Retina (tissue), 1 donor: ENCODE measurements around the gene SEC14L1.

Experiments used
- DNase-seq: peaks from one replicate; pipeline ENCODE4 v3.0.0-alpha.2; 2016

The SEC14L1 gene

DNA sequence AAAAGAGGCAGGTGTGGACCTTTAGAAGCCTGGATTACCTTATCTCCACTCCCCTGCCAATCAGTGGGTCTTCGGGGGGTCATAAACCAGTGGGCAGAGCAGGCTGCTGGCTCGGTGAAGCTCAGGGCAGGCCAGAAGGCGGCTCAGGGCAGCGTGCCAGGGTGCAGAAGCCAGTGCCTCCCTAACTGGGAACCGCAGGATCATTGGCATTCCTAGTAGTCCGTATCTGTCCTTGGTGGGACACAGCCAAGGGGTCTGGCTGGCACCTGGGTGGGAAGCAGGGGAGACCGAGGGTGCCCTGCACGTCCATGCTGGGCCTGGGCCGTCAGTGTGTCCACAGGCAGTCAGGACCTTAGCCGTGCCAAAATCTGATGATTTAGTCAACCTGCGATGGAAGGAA is 76.8 kb downstream of the SEC14L1 start:
- no peak for DNase-seq

DNA sequence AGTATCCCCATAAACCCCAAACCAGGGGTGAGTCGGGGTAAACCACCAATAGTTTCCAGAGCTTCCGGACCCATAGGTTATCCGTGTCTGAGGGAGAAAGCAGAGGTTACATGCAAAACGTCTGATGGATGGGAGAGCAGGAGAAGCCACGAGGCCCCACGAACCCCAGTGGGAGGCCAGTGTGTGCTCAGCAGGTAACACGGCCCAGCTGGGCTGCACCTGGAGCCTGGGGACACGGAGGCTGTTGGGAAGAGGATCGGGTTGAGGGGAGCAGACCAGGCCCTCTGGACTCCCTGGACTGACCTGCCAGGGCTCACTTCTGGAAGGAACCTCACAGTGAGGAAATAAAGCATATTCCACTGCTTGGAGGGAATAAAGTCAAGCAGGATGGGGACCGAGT is 78.1 kb downstream of the SEC14L1 start:
- DNase-seq: no peak

DNA sequence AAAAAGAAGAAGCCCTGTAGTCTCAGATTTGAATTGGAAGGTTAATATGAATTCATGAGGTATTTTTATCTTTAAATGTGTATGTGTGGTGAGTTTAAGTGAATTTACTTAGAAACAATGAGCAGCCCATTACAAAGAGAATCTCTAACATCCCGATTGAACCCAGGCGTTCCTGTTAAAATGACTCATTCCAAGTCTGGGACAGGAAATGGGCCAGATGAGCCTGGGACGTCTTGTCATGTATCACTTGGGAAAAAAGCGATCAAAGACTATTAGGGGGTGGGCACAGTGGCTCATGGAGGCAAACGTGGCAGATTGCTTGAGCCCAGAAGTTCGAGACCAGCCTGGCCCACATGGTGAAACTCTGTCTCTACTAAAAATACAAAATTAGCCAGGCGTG is 81.6 kb downstream of the SEC14L1 start:
- DNase-seq: no peak

DNA sequence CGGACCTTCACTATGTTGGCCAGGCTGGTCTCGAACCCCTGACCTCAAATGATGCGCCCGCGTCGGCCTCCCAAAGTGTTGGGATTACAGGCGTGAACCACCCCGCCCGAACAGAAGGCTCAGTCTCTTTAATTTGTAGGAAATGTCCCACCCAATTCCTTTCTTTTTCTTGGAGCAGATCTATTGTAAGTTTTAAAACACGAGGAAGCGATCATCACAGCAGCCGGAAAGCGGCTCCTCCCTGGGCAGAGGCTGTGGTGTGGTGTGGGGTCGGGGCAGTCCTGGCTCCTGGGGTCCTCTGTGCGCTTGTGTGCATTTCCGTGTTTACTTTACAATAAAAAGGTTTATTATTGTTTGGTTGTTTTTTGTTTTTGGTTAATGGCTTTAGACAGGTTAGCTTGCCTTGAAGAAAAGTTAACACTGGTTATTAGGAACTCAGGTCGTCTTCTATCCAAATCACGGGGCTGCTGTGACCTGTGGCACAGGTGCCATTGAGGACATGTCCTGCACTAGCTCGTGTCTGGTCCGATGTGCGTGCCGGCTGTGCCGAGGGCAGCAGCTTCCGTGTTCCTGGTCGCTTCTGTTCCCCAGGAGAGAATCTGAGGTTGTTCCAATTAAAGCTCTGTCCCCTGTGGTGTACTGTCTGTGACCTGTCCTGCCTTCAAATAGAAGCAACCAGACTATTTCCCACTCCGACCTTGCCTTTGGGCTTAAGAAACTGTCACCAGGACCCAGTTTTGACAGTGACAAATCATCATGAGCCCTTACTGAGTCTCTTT is 83.1 kb downstream of the SEC14L1 start:
- DNase-seq: no peak

DNA sequence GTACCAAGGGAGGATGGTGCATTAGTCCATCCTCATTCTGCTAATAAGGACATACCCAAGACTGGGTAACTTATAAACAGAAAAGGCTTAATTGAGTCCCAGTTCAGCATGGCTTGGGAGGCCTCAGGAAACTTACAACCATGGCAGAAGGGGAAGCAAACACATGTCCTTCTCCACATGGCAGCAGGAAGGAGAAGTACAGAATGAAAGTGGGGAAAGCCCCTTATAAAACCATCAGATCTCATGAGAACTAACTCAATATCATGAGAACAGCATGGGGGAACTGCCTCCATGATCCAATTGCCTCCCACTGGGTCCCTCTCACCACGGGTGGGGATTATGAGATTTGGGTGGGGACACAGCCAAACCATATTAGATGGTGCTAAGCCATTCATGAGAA is 84.5 kb downstream of the SEC14L1 start:
- no peak for DNase-seq

DNA sequence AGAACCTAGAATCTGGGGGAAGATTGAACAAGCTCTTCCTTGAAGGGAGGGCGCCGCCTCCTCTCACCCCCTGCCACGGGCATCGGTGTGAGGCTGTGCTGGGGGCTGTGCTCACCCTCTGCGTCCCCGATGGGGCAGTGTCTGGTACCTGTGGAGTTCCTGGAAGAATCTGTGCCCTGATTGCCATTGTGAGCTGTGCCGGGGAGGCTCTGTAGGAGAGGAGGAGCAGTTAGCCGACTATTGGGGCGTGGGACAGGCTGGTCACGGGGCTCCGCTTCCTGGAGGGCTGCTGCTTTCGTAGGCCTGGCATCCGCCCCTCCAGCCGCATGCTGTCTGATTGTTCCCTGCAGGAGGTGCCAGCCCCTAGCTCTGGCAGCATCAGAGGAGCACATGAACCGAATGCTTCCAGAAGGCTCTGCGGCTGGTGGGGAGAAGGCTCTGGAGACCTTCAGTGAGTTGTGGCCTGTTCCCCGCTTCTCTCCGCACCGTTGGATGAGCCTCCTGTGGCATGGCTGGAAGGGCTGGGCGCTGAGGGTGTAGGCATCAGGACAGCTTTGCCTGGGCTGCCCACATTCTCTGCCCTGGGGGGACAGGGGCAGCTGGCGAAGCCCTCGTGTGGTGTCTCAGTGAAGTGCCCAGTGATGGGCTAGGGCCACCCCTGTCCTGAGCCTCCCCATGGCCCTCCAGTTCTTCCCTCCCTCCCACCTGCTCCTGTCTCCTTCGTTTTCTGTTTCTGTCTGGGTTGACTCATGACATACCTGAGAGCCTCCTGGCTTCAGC is 86.9 kb downstream of the SEC14L1 start:
- no peak for DNase-seq

DNA sequence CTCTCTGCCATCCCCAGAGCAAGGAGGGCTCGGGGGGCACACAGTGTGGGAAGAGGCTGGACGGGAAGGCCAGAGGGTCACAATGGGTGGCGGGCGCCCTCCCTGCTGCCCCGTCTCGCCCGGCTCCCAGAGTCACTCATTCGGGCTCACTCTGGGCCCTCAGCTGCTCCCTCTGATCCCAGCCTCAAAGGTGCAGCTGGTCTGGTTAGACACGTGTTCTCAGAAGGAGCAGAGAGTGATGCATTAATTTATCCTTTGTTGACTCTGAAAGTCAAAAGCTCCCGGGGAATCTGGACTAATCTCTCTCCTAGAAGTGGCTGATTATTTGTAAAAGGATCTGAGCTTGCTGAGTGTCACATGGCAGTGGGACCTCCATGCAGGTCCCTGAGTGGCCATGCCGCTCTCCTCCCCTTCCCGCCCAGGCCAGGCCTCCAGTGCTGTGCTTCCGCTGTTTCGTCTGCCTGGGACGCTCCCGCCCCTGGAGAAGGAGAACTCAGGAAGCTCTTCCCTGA is 87.5 kb downstream of the SEC14L1 start:
- peak; percentile 31 for DNase-seq

DNA sequence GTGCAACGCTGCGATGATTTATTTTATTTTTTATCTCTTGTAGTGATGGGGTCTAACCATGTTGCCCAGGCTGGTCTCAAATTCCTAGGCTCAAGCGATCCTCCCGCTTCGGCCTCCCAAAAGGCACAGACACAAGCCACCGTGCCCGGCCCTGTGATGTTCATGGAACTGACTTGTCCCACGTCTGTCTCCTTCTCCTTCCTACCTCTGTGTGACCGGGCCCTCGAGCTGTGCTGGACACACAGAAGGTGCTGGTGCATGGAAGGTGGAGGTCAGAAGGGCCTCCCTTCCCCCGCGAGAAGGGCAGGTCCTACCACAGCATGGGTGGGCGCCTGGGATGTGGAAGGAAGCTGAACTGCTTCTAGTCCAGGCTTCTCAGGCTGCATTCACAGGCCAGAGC is 88.0 kb downstream of the SEC14L1 start:
- no peak for DNase-seq

DNA sequence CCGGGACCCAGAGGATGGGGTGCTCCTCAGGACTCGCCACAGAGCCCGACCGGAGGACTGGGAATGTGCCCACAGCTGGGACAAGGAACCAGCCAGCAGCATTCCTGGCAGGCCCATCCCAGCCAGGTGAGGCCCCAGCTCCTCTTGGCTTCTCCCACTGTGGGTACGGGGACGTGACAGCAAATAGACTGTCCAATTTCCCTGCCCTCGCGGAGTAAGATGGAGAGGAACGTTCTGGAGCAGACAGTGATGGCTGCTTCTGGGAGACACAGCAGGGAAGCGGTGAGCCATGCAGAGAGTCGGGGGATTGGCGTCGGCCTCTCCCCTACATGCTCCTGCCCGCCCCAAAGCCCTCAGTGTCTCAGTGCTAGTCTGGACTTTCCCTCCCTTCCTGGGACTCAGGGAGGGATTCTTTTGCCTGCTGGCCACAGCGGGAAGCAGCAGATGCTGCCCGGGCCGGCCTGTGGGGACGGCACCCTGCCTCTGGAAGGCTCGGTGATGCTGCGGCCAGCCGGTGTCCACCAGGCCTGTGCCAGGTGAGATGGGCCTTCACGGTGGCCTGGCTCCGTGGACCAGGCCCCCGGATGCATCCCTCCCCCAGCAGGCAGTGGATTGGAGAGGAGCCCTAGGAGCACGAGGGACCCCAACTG is 89.1 kb downstream of the SEC14L1 start:
- no peak for DNase-seq

DNA sequence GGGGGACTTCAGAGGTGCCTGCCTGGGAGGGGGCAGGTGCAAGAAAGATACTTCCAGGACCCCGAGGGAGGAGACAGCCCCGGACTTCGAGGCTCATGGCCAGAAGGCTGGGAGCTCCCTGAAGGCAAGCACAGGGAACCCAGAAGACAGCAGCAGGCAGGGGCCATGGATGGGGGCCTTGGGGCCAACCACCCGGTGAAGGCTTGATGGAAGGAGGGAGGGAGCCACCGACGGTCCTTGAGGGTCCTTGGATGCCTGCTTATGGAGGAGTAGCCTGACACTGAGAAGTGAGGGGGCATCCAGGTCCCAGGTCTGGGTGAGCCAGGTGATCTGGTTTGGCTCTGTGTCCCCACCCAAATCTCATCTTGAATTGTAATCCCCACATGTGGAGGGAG is 89.7 kb downstream of the SEC14L1 start:
- no peak for DNase-seq

DNA sequence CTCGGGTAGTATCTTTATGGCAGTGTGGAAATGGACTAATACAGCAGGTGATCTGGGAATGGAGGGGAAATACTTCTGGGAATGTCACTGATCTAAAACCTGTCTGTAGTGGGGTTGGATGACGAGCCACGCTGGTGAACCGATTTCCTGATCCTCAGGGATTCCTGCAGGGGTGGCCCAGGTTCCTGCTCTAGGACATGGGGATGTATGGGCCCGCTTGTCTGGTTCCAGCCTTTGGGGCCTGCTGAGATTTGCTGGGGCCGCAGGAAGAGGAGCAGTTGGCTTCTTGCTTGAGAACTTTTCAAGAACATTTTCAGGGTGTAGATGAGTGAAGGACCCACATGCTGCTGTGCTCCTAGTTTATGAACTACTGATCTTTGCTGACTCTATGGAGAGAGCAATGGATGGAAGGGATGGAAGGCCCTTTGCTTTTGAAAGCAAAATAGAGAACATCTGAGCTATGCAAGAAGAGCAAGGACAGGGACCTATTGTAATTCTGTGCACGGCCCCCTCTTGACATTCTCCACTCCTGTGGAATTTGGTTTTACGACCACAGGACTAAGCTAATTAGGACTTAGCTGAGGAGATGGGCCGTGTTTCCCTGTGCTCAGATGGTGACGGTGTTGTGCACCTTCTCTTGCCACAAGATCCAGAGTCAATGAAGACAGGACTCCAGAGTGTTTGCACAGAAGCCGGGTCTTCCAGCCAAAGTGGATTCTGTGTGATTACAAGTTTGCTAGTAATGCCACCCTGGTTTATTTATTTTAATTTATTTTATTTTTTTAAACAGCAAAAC is 90.5 kb downstream of the SEC14L1 start:
- no peak for DNase-seq

DNA sequence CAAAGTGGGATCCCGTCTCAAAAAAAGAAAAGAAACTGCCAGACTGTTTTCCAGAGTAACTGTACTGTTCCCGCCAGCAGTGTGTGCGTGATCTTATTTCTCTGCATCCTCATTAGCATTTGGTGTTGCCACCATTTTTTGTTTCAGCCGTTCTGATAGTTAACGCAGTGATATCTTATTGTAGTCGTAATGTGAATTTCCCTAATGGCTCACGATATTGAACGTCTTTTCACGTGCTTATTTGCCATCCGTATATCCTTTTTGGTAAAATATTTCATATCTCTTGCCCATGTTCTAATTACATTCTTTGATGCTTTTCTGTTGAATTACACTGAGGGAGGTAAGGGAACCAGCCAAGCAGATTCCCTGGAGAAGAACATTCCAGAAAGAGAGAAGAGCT is 92.4 kb downstream of the SEC14L1 start:
- DNase-seq: no peak

DNA sequence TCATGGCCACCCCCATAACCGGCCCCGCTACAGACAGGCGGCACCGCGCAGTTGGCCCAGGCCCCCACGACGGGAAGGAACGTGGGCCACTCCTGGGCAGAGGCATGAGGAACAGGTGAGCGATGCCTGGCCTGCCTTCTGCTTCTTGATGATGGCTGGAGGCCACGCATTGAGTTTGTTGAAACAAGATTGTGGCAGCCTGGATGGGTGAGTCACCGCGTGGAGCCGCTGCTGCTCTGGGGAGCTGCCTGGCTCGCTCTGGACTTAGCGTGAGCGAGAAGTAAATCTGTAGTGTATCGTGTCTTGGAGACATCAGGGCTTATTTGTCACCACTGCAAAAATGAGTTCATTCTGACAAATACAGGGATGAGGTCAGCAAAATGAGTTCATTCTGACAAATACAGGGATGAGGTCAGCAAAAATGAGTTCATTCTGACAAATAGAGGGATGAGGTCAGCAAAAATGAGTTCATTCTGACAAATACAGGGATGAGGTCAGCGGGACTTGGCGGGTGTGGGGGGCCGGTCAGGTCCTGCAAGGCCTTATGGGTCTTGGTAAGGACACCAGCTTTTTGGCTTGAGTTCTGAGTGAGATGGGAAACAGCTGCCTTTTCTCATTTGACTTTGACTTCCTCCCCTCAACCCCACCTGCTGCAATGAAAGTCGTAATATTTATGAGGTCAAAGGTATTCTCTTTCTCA is 93.0 kb downstream of the SEC14L1 start:
- no peak for DNase-seq

DNA sequence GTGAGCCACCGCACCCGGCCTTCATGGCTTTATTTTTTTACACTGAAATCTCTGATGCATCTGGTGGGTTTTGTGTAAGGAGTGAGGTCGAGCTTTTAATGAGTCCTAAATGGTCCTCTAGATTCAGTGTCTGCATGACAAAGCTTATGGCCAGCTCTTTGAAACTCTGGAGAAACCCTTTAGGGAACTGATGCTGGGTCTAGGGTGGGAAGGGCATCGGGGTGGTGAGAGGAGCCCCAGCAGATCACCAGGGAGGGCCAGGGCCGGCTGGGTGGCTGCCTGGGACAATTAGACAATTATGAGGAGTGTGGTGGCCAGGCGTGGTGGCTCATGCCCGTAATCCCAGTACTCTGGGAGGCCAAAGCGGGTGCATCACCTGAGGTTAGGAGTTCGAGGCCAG is 93.9 kb downstream of the SEC14L1 start:
- no peak for DNase-seq

DNA sequence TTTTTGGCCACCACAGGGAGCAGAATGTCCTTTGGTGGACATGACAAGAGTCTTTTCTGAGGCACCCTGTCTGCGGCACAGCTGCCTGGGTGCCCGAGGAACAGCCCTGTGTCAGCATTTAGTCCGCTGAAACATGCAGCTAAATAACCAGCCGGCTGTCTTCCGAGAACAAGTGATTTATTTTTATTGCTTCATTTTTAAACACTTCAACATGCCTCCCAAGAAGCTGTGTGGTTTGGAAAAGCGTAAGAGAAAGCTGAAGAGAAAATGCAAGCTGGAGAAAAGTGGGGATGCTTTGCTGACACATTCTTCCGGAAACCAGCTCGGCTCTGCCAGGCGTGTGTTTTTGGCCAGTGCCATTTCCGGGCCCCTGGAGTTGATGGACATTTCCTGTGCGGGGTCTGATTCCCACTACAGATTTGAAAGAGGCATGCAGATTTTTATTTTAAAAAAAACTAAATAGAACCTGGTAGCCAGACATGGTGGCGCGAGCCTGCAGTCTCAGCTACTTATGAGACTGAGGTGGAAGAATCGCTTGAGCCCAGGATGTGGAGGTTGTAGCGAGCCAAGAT is 94.7 kb downstream of the SEC14L1 start:
- DNase-seq: no peak

DNA sequence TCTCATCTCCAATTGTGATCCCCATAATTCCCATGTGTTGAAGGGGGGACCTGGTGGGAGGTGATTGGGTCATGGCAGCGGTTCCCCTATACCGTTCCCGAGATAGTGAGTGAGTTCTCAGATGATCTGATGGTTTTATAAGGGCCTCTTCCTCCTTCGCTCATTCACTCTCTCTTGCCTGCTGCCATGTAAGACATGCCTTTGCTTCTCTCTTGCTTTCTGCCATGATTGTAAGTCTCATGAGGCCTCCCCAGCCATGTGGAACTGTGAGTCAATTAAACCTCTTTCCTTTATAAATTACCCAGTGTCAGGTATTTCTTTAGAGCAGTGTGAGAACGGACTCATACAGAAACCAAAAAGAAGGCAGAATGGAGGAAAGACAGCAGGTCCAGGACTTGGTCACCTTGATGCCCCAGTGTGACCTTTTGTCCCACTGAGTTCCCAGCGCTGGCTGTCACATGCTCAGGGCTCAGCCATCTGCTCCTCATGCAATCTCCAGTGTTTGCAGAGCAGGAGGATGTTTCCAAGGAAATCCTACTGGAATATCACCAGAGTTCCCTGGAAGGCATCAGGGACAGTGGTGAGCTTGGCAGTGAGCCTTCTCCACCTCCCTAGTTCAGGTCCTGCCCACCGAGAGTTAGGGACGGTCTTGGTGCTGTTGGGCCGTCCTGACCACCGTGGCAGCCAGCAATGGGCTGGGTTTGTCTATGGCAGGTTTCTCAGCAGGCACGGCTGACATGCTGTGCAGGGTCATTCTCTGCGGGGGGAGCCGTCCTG is 96.7 kb downstream of the SEC14L1 start:
- no peak for DNase-seq

DNA sequence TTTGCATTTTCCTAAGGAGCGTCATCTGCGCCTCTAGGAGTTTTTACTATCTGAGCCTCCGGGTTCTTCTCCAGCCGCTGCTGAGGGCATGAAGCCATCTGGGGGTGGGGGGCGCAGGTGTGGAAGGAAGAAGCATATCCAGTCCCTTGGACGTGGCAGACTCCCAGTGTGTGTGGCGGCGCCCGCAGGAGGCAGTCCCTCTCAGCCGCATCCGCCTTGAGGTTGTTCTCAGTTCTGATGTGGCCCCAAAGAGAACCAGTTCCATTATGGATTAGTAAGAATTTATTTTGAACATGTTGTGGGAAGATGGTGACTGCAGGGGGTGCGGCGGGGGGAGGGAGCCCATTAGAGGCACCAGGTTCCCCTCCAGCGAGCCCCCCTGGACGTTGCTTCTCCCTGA is 100.2 kb downstream of the SEC14L1 start:
- no peak for DNase-seq

DNA sequence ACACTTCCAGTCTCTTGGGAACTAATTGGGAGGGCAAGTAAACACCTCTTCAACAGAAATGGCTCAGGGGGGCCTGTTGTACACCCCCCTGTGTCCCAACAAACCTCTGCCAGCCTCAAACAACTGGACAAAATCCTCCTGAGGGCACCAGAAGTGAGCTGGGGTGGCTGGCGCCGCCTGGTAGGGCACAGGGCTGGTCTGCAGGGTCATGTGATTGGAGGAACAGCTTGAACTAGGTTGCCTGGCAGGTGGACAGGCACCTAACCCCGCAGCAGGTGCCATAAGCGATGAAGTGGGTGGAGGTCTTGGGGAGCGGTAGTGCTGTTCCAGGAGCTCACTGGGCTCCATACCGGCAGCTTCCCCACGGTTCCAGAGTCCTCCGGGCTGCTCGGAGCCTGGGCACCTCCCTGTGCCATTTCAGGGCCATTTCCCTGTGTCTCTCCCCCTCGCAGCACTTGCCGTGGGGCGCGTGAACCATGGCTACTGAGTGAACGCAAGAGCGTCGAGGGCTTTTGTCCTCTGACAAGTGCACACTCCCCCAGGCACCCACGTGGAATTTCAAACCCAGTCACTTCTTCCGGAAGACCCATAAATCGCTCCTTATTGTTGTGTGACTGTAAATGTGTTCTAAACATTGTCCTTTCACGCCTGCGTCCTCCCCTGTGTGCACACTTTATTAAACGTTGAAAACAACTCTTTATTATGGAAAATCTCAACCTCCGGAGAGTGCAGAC is 101.5 kb downstream of the SEC14L1 start:
- no peak for DNase-seq

DNA sequence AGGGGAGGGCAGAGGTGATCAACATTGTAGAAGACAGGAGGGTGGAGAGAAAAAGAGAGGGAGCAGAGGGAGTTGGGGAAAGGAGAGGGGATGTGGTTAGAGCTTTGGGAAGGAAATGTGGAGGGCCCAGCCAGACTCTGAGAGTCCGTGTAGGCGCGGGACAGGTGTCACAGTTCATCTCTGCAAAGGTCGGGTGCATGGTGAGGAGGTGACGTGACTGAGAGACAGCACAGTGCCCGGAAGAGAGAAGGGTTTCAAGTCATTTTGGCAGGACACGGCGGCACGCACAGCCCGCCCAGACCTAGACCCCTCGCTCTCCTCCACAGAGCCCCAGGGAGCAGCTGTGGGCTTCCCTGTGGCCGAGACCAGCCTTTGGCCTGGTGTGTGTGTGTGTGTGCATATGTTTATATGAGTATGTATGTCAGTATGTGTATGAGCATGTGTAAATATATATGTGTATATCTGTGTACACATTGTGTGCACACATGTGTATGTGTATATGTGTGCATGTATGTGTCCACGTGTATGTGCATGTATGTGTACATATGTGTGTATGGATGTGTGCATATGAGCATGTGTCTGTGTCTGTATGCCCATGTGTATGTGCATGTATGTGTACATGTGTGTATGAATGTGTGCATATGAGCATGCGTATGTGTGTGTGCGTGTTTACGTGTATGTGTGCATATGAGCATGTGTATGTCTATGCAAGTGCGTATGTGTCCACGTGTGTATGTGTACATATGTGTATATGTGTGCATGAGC is 104.6 kb downstream of the SEC14L1 start:
- no peak for DNase-seq
